ENCODE data around the gene PRDM16.

DNA sequence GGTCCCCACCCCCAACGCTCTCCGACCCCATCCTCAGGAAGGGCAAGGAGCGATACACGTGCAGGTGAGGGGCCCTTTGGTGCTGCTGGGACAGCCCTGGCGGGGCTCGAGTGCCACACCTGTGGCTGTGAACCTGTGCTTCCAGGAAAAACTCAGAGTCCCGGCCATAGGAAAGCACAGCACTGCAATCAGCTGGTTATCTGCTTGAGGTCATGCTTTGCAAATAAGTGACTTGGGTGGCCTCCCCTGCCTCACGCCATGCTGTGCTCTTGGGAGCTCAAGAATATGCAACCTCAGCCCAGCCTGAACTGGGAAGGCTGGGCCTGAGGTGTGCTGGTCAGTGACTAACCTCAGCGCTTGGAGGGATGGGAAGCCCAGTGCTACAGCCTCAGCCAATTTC, 348.9 kb downstream of the PRDM16 start:
- TF ChIP-seq, protein P1, sequence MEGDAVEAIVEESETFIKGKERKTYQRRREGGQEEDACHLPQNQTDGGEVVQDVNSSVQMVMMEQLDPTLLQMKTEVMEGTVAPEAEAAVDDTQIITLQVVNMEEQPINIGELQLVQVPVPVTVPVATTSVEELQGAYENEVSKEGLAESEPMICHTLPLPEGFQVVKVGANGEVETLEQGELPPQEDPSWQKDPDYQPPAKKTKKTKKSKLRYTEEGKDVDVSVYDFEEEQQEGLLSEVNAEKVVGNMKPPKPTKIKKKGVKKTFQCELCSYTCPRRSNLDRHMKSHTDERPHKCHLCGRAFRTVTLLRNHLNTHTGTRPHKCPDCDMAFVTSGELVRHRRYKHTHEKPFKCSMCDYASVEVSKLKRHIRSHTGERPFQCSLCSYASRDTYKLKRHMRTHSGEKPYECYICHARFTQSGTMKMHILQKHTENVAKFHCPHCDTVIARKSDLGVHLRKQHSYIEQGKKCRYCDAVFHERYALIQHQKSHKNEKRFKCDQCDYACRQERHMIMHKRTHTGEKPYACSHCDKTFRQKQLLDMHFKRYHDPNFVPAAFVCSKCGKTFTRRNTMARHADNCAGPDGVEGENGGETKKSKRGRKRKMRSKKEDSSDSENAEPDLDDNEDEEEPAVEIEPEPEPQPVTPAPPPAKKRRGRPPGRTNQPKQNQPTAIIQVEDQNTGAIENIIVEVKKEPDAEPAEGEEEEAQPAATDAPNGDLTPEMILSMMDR (conservative IDR thresholded peaks at IDR 0.05; ENCODE audit: low read depth, low read length) = no peak
- no peak for TF ChIP-seq POLR2A (IDR thresholded peaks at IDR 0.05; ENCODE audit: low read depth, low read length)
- no peak for TF ChIP-seq RFX5 (IDR thresholded peaks at IDR 0.05; ENCODE audit: low read depth, low read length)
- no peak for TF ChIP-seq RAD21 (IDR thresholded peaks at IDR 0.05; ENCODE audit: low read length)
- no peak for TF ChIP-seq CEBPB (IDR thresholded peaks at IDR 0.05; ENCODE audit: low read depth, low read length)
